Testis (tissue), 3 donors: ENCODE results near the gene ELMO1. TPM values are rescaled to one million over a fixed set of nuclear protein-coding genes. Genes with fewer than 3 reads are reported as not detected.

Experiments
- DNase-seq: peaks from one replicate; pipeline ENCODE4 v3.0.0-alpha.2; 2019
- H3K27ac ChIP-seq, 2 donors: fragments of 200-600 bp; sonication (generic); one replicate each; pipeline ENCODE4 v1.5.1; 2019
- H3K27me3 ChIP-seq: fragments of 200-600 bp; sonication (generic); one replicate; pipeline ENCODE4 v1.5.1; 2019
- H3K36me3 ChIP-seq: fragments of 200-600 bp; sonication (generic); one replicate; pipeline ENCODE4 v1.5.1; 2017; ENCODE audit warnings: low read depth; ENCODE audit errors: missing control alignments
- H3K4me1 ChIP-seq: fragments of 200-600 bp; sonication (generic); one replicate; pipeline ENCODE4 v1.5.1; 2019
- H3K4me3 ChIP-seq, 2 donors: fragments of 200-600 bp; sonication (generic); one replicate each; pipeline ENCODE4 v1.5.1; 2017 to 2019
- H3K9me3 ChIP-seq: fragments of 200-600 bp; sonication (generic); one replicate; pipeline ENCODE4 v1.5.1; 2017
- POLR2A ChIP-seq: fragments of 450-650 bp; IDR thresholded peaks from one replicate; pipeline ENCODE4 v1.6.1; 2017; ENCODE audit warnings: antibody characterized with exemption, mild to moderate bottlenecking, moderate library complexity
- WGBS, 2 donors: methylation state at CpG; one replicate each; pipeline ENCODE4 v1.1.5; 2018; 5-methylcytosine and 5-hydroxymethylcytosine counted together
- intact Hi-C: fragments of 100-400 bp; cut with DNase I; formaldehyde crosslinking; loops from one replicate; pipeline ENCODE4 v1.15.1; 2023; ENCODE audit warnings: low total_unique reads
- polyA plus RNA-seq: library from polyadenylated mRNA; stranded (reverse); fragments of 350-450 nt; fragmentation: Illumina TruSeq; extraction: RNeasy Lipid Tissue Mini Kit (QIAGEN cat#74804); gene quantifications from one replicate; pipeline ENCODE4 v1.2.3, GENCODE V29; 2014; ENCODE audit warnings: low read depth, low replicate concordance; ENCODE audit not compliant: insufficient read depth
- total RNA-seq, 2 donors: library from RNA; depleted of rRNA; stranded (reverse); fragments of >200 nt; gene quantifications; one replicate each; pipeline ENCODE4 v1.2.3, GENCODE V29; 2016
- TF ChIP-seq, protein P1 (sequence below), 3 experiments: fragments of 450-650 bp in 2 of 3; fragments of 200-600 bp in 1 of 3; sonication (generic) in 1 of 3; IDR thresholded peaks; one replicate each; pipeline ENCODE4 v1.5.1; 2016 to 2019; ENCODE audit warnings: antibody characterized with exemption in 3 of 3, mild to moderate bottlenecking in 2 of 3, moderate library complexity in 1 of 3

The ELMO1 gene
- total and polyA plus RNA-seq, 3 donors from 2014 or later: 12.9 to 47.2 (median 36.5) TPM

DNA sequence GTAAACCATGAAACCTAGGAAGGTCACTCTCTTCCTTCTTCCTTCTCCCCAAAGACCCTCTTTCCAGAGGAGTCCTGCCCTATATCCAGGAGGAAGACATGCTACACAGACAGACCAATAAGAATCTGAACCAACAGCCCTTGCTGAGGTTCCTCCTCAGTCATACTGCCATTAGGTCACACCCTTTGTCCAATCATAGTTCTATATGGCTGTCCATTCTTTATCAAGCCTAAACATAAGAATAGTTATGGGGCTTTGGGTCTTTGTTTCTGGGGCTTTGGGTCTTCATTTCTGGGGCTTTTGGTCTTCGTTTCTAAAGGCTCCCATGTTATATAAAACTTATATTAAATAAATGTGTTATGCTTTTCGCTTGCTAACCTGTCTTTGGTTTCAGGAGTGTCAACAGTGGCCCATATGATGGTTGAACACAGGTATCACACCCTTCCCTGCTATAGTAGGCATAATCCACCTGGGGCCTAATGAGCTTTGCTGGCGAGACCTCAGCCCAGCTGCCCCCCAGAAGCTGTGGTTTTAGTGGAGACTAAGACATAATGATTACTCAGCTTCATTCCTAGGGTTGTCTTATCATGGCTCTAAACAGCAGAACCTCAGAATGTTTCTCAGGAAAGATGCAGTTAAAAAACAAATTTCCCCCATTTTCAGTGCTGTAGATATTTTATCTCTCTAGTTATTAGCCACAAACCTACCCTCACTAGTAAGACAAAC, 91.6 kb downstream of the ELMO1 start:
- no peaks in the 10 kb centered on the region for H3K9me3 ChIP-seq
- H3K27me3 ChIP-seq: no peaks in the 10 kb centered on the region
- no peak overlapping the region for H3K27ac ChIP-seq
- no peaks in the 10 kb centered on the region for H3K36me3 ChIP-seq
- WGBS, 2 donors: 97 to 100% methylated on average over 3 of the region's 3 CpGs
- TF ChIP-seq POLR2A: no peak
- TF ChIP-seq, protein P1, sequence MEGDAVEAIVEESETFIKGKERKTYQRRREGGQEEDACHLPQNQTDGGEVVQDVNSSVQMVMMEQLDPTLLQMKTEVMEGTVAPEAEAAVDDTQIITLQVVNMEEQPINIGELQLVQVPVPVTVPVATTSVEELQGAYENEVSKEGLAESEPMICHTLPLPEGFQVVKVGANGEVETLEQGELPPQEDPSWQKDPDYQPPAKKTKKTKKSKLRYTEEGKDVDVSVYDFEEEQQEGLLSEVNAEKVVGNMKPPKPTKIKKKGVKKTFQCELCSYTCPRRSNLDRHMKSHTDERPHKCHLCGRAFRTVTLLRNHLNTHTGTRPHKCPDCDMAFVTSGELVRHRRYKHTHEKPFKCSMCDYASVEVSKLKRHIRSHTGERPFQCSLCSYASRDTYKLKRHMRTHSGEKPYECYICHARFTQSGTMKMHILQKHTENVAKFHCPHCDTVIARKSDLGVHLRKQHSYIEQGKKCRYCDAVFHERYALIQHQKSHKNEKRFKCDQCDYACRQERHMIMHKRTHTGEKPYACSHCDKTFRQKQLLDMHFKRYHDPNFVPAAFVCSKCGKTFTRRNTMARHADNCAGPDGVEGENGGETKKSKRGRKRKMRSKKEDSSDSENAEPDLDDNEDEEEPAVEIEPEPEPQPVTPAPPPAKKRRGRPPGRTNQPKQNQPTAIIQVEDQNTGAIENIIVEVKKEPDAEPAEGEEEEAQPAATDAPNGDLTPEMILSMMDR (IDR thresholded peaks at IDR 0.05): no peak
- intact Hi-C loops: no loop called here
- H3K4me1 ChIP-seq: peaks cover 4% of the 10 kb centered on the region
- no peak overlapping the region for H3K4me3 ChIP-seq
- no peak for DNase-seq

DNA sequence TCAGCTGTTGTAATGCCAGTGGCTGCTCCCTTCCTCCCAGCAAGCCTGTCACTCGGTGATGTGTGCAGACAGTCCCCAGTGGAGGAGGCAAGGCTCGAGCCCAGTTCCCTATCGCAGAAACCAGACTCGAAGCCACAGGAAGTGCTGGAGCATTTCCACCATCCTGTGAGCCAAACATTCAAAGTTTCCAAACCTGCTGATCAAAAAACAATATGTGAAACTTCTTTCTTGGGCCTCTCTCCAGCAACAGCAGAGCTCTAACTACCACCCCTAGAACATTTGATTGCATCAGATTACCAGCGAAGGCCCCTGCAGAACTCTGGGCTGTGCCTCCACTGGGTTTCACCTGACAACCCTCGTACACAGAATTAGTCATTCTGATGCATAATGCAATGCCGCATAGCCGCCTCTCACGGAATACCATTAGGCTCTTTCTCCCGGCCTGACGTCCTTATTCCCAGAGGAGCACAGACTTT, 94.0 kb downstream of the ELMO1 start:
- Histone ChIP-seq H3K27me3 (no peaks in the 10 kb centered on the region), H3K4me3 (no peak overlapping the region), H3K36me3 (no peaks in the 10 kb centered on the region), H3K4me1 (peaks cover under 1% of the 10 kb centered on the region), H3K27ac (peak overlapping the region in 1 of 2 donors; percentile 62), H3K9me3 (no peaks in the 10 kb centered on the region)
- intact Hi-C loops: no loop called here
- WGBS, 2 donors: 39 to 43% methylated on average over 11 of the region's 11 CpGs
- peak; percentile 26 for DNase-seq
- TF ChIP-seq, protein P1 (IDR thresholded peaks at IDR 0.05): no peak
- no peak for TF ChIP-seq POLR2A

DNA sequence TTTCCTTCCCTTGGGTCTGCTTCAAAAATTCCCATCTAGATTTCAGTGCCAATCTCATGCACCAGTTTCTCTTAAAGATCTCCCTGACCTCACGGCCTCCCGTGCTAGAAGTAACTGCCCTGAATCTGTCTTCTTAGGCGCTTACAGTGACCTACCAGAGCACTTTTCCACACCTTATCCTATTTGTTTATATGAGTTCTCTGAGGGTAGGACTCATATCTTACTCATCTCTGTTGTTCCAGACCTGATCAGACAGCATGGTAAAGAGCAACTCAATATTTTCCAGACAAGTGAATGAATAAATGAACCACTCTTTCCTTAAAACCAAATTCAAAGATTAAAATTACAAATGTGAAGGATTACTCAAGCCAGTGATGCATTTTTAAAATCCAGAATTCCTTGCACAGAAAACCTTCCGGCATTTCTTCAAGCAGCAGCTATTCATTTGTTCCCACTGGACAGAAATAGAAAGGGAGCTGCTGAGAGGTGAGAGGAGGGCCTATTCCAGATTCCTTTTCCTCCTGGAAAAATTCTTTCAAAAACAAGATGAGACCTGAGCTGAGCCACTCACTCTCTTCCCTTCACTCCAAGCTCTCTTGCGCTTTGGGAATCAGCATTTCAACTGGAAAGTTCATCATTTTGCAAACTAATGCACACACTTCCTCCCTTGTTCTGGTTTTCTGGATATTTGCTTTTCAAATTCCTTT, 94.6 kb downstream of the ELMO1 start:
- no peaks in the 10 kb centered on the region for H3K36me3 ChIP-seq
- peak overlapping the region in 1 of 2 donors; percentile 46 for H3K4me3 ChIP-seq
- no peak for DNase-seq
- H3K27ac ChIP-seq: peak overlapping the region in 1 of 2 donors; percentile 62
- TF ChIP-seq, protein P1 (IDR thresholded peaks at IDR 0.05): no peak
- no peak for TF ChIP-seq POLR2A
- intact Hi-C loops: no loop called here
- no peaks in the 10 kb centered on the region for H3K27me3 ChIP-seq
- H3K4me1 ChIP-seq: no peaks in the 10 kb centered on the region
- 55 to 67% methylated on average over 5 of the region's 5 CpGs for WGBS, 2 donors
- no peaks in the 10 kb centered on the region for H3K9me3 ChIP-seq

DNA sequence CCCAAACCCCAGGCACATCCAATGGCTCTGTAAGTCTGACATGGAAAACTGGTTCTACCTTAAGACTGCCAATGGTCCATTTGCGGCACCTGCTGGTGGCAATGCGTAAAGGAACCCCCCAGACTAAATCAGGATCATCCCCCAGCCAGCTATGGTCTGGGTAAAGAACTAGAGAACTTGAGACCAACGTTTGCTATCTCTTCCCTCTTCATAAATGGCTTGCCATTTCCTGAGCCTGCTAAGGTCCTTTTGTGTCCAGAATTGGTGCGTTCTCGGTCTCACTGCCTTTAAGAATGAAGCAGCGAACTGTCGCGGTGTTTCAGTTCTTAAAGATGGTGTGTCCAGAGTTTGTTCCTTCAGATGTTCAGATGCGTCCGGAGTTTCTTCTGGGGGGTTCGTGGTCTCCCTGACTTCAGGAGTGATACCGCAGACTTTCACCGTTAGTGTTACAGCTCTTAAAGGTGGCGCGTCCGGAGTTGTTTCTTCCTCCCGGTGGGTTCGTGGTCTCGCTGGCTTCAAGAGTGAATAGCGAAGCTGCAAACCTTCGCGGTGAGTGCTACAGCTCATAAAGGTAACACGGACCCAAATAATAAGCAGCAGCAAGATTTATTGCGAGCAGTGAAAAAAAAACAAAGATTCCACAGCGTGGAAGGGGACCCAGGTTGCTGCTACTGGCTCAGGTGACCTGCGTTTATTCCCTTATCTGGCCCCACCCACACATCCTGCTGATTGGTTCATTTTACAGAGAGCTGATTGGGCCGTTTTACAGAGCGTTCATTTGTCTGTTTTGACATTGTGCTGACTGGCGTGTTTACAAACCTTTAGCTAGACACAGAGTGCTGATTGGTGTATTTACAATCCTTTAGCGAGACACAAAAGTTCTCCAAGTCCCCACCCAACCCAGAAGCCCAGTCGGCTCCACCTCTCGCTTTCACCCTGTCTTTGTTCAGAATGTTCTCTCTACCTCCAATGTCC, 95.4 kb downstream of the ELMO1 start:
- no peaks in the 10 kb centered on the region for H3K27me3 ChIP-seq
- WGBS, 2 donors: 61 to 68% methylated on average over 32 of the region's 32 CpGs
- peak overlapping the region in 1 of 2 donors; percentile 62 for H3K27ac ChIP-seq
- TF ChIP-seq POLR2A: no peak
- TF ChIP-seq, protein P1 (IDR thresholded peaks at IDR 0.05): no peak
- intact Hi-C loops: no loop called here
- peak overlapping the region; percentile 36 to 46 for H3K4me3 ChIP-seq
- H3K36me3 ChIP-seq: no peaks in the 10 kb centered on the region
- DNase-seq: peak; percentile 63
- H3K9me3 ChIP-seq: no peaks in the 10 kb centered on the region
- H3K4me1 ChIP-seq: no peaks in the 10 kb centered on the region
